Keratinocyte (primary cell): ENCODE data around the gene ZBTB8A. TPM values are rescaled to one million over a fixed set of nuclear protein-coding genes. Genes with fewer than 3 reads are reported as not detected.

Experiments
- DNase-seq: peaks from one replicate; pipeline ENCODE4 v3.0.0-alpha.2; 2011; ENCODE audit warnings: low read depth, missing footprints, low spot score
- FAIRE-seq: peaks from 2 replicates; lab custom pipeline; 2011; peaks lifted over from hg19 to GRCh38; lab: Jason Lieb, UNC
- H2AFZ ChIP-seq: 2 replicates; pipeline ENCODE4 v1.6.0; 2012; ENCODE audit warnings: low read length, control low read depth, inconsistent platforms; ENCODE audit not compliant: control insufficient read depth
- H3K27ac ChIP-seq: 2 replicates; pipeline ENCODE4 v1.5.1; 2011; ENCODE audit warnings: low read length; ENCODE audit not compliant: control insufficient read depth, insufficient read depth
- H3K27me3 ChIP-seq: 3 replicates; pipeline ENCODE4 v1.6.0; 2011; ENCODE audit warnings: low read length; ENCODE audit not compliant: control insufficient read depth, insufficient read depth; ENCODE audit errors: extremely low read depth
- H3K36me3 ChIP-seq, 2 experiments: 2 replicates in 1 of 2; 3 replicates in 1 of 2; pipeline ENCODE4 v1.5.1; 2011; ENCODE audit warnings: low read length in 2 of 2, mild to moderate bottlenecking in 1 of 2; ENCODE audit not compliant: control insufficient read depth in 2 of 2, insufficient read depth in 2 of 2; ENCODE audit errors: extremely low read depth in 1 of 2
- H3K4me1 ChIP-seq: 3 replicates; pipeline ENCODE4 v1.5.1; 2011; ENCODE audit warnings: low read length; ENCODE audit not compliant: control insufficient read depth, insufficient read depth; ENCODE audit errors: extremely low read depth
- H3K4me2 ChIP-seq: 3 replicates; pipeline ENCODE4 v1.6.0; 2011; ENCODE audit warnings: low read depth, low read length; ENCODE audit not compliant: control insufficient read depth, insufficient read depth; ENCODE audit errors: extremely low read depth
- H3K4me3 ChIP-seq, 3 experiments: fragments of 200-600 bp in 1 of 3; sonication (generic) in 1 of 3; 2 replicates in 2 of 3; 3 replicates in 1 of 3; pipeline ENCODE4 v1.5.1; 2011 to 2016; ENCODE audit warnings: low read length in 3 of 3, mild to moderate bottlenecking in 3 of 3, control low read depth in 2 of 3, inconsistent platforms in 1 of 3, low read depth in 1 of 3, mixed read lengths in 1 of 3, mixed run types in 1 of 3, moderate library complexity in 1 of 3; ENCODE audit not compliant: control insufficient read depth in 2 of 3, insufficient read depth in 2 of 3; ENCODE audit errors: extremely low read depth in 1 of 3
- H3K79me2 ChIP-seq: 2 replicates; pipeline ENCODE4 v1.6.0; 2012; ENCODE audit warnings: low read length; ENCODE audit not compliant: control insufficient read depth, insufficient read depth
- H3K9ac ChIP-seq: 3 replicates; pipeline ENCODE4 v1.6.0; 2011; ENCODE audit warnings: low read length; ENCODE audit not compliant: control insufficient read depth, insufficient read depth; ENCODE audit errors: extremely low read depth
- H3K9me1 ChIP-seq: 3 replicates; pipeline ENCODE4 v1.6.0; 2011; ENCODE audit warnings: low read length; ENCODE audit not compliant: control insufficient read depth, insufficient read depth; ENCODE audit errors: extremely low read depth
- H3K9me3 ChIP-seq: 2 replicates; pipeline ENCODE4 v1.5.1; 2012; ENCODE audit warnings: low read depth, low read length; ENCODE audit not compliant: control insufficient read depth
- H4K20me1 ChIP-seq: 3 replicates; pipeline ENCODE4 v1.6.0; 2011; ENCODE audit warnings: low read length; ENCODE audit not compliant: control insufficient read depth, insufficient read depth; ENCODE audit errors: extremely low read depth
- EZH2 ChIP-seq: IDR thresholded peaks from one replicate; pipeline ENCODE4 v1.6.1; 2012; ENCODE audit warnings: inconsistent platforms, mild to moderate bottlenecking, low read length, moderate library complexity
- dilution Hi-C: fragments of 300-500 bp; cut with MboI; formaldehyde crosslinking; loops from one replicate; pipeline ENCODE4 v1.7.0; 2020; ENCODE audit warnings: low sequenced_read_pairs; ENCODE audit not compliant: extremely low pct_ligation_motif_present
- polyA plus RNA-seq, 5 experiments: library from polyadenylated mRNA; depleted of rRNA in 3 of 5; stranded (reverse) in 3 of 5; stranded (forward) in 1 of 5; unstranded in 1 of 5; fragments of >200 nt; gene quantifications; 1 replicate in 1 of 5; 2 replicates in 3 of 5; 3 replicates in 1 of 5; pipeline versions ENCODE4 v1.2.1 to v1.2.3, GENCODE V29; 2011 to 2012; ENCODE audit warnings: missing spikeins in 2 of 5, low read depth in 1 of 5, low replicate concordance in 1 of 5
- TF ChIP-seq, protein P1 (sequence below), 3 experiments: IDR thresholded peaks in 1 of 3; conservative IDR thresholded peaks in 1 of 3; optimal IDR thresholded peaks in 1 of 3; 2 replicates in 2 of 3; 3 replicates in 1 of 3; pipeline versions ENCODE3 to v1.5.1; 2011; ENCODE audit warnings: low read length in 3 of 3, mild to moderate bottlenecking in 3 of 3, moderate library complexity in 2 of 3, control low read depth in 1 of 3, inconsistent platforms in 1 of 3; ENCODE audit not compliant: insufficient read depth in 2 of 3; ENCODE audit errors: extremely low read depth in 1 of 3

Gene ZBTB8A
- polyA plus RNA-seq, 1 donor (not counting 4 experiments of a cell fraction or from before 2014, with no cell fraction given), result 5.3 TPM

DNA sequence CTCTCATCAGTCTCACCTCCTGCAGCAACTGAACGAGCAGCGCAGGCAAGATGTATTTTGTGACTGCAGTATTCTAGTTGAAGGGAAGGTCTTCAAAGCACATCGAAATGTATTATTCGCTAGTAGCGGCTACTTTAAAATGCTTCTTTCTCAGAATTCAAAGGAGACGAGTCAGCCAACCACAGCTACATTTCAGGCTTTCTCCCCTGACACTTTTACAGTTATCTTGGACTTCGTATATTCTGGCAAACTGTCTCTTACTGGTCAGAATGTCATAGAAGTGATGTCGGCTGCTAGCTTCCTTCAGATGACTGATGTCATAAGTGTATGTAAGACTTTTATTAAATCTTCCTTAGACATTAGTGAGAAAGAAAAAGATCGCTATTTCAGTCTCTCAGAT is 53.7 kb downstream of the ZBTB8A start:
- no peaks in the 10 kb centered on the region for H3K9me1 ChIP-seq
- H3K4me1 ChIP-seq, result no peaks in the 10 kb centered on the region
- dilution Hi-C loops, result no loop called here
- TF ChIP-seq, protein P1, sequence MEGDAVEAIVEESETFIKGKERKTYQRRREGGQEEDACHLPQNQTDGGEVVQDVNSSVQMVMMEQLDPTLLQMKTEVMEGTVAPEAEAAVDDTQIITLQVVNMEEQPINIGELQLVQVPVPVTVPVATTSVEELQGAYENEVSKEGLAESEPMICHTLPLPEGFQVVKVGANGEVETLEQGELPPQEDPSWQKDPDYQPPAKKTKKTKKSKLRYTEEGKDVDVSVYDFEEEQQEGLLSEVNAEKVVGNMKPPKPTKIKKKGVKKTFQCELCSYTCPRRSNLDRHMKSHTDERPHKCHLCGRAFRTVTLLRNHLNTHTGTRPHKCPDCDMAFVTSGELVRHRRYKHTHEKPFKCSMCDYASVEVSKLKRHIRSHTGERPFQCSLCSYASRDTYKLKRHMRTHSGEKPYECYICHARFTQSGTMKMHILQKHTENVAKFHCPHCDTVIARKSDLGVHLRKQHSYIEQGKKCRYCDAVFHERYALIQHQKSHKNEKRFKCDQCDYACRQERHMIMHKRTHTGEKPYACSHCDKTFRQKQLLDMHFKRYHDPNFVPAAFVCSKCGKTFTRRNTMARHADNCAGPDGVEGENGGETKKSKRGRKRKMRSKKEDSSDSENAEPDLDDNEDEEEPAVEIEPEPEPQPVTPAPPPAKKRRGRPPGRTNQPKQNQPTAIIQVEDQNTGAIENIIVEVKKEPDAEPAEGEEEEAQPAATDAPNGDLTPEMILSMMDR (optimal IDR thresholded peaks at IDR 0.05 in 1 of 3, IDR thresholded peaks at IDR 0.05 in 1 of 3, conservative IDR thresholded peaks at IDR 0.05 in 1 of 3; ENCODE audit: extremely low read depth in 1 of 3, insufficient read depth in 2 of 3, low read length in 3 of 3), result no peak
- no peak for TF ChIP-seq EZH2
- H3K9ac ChIP-seq, result no peak overlapping the region
- DNase-seq (no peak), FAIRE-seq (no peak)
- no peaks in the 10 kb centered on the region for H3K79me2 ChIP-seq
- H3K4me2 ChIP-seq, result no peak overlapping the region
- no peaks in the 10 kb centered on the region for H3K27me3 ChIP-seq
- H2AFZ ChIP-seq, result no peak overlapping the region
- H3K27ac ChIP-seq, result no peak overlapping the region
- H3K36me3 ChIP-seq, result peaks cover 0 to 8% of the 10 kb centered on the region in 2 experiments
- H3K9me3 ChIP-seq, result no peaks in the 10 kb centered on the region
- no peak overlapping the region for H3K4me3 ChIP-seq
- peaks cover 2% of the 10 kb centered on the region for H4K20me1 ChIP-seq

GRCh38 chr1:32600034-32600433 is 60.8 kb downstream of the ZBTB8A start:
- Histone ChIP-seq H3K9ac (no peak overlapping the region), H4K20me1 (no peaks in the 10 kb centered on the region), H3K9me1 (no peaks in the 10 kb centered on the region), H3K36me3 (peaks cover 0 to 1% of the 10 kb centered on the region in 2 experiments), H3K4me1 (no peaks in the 10 kb centered on the region), H2AFZ (no peak overlapping the region), H3K79me2 (no peaks in the 10 kb centered on the region), H3K4me2 (no peak overlapping the region), H3K27ac (no peak overlapping the region), H3K9me3 (no peaks in the 10 kb centered on the region), H3K4me3 (no peak overlapping the region), H3K27me3 (no peaks in the 10 kb centered on the region)
- no peak for TF ChIP-seq EZH2
- TF ChIP-seq, protein P1 (optimal IDR thresholded peaks at IDR 0.05 in 1 of 3, IDR thresholded peaks at IDR 0.05 in 1 of 3, conservative IDR thresholded peaks at IDR 0.05 in 1 of 3; ENCODE audit: extremely low read depth in 1 of 3, insufficient read depth in 2 of 3, low read length in 3 of 3), result no peak
- no peak for FAIRE-seq
- DNase-seq, result no peak
- dilution Hi-C loops, result no loop called here
